HEK293T (cell line): ENCODE measurements around the gene WWOX.

Experiments used
- CTCF ChIA-PET: fragments of 350-600 bp; formaldehyde crosslinking; extraction: SDS; loops from one replicate; lab custom pipeline; 2021; ENCODE audit warnings: antibody characterized with exemption, inconsistent platforms; lab: Yijun Ruan, JAX
- POLR2A ChIA-PET: fragments of 350-600 bp; formaldehyde crosslinking; extraction: SDS; loops from one replicate; lab custom pipeline; 2020; ENCODE audit warnings: antibody characterized with exemption, inconsistent platforms; lab: Yijun Ruan, JAX
- DNase-seq: peaks from one replicate; pipeline ENCODE4 v3.0.0; 2012; ENCODE audit warnings: mixed read lengths; ENCODE audit errors: extremely low spot score
- ARNT ChIP-seq: fragments of 450-650 bp; IDR thresholded peaks from 2 replicates; pipeline ENCODE4 v1.6.1; 2017; ENCODE audit warnings: mild to moderate bottlenecking
- BHLHE40 ChIP-seq: fragments of 450-650 bp; IDR thresholded peaks from 2 replicates; pipeline ENCODE4 v1.6.1; 2016; ENCODE audit warnings: mild to moderate bottlenecking, moderate library complexity, borderline replicate concordance
- CTBP1 ChIP-seq: fragments of 450-650 bp; IDR thresholded peaks from 2 replicates; pipeline ENCODE4 v1.6.1; 2016; ENCODE audit warnings: borderline replicate concordance
- ELF4 ChIP-seq: fragments of 450-650 bp; IDR thresholded peaks from 2 replicates; pipeline ENCODE4 v1.6.1; 2017; ENCODE audit warnings: antibody characterized with exemption
- FOXA1 ChIP-seq: fragments of 450-650 bp; IDR thresholded peaks from 2 replicates; pipeline ENCODE4 v1.6.1; 2016; ENCODE audit warnings: mild to moderate bottlenecking
- FOXK2 ChIP-seq: fragments of 450-650 bp; IDR thresholded peaks from 2 replicates; pipeline ENCODE4 v1.6.1; 2016; ENCODE audit warnings: mild to moderate bottlenecking
- FOXM1 ChIP-seq: fragments of 450-650 bp; IDR thresholded peaks from 2 replicates; pipeline ENCODE4 v1.6.1; 2017; ENCODE audit warnings: mild to moderate bottlenecking, borderline replicate concordance
- HDGF ChIP-seq: fragments of 450-650 bp; IDR thresholded peaks from 2 replicates; pipeline ENCODE4 v1.6.1; 2017; ENCODE audit warnings: antibody characterized with exemption, borderline replicate concordance
- L3MBTL2 ChIP-seq: fragments of 450-650 bp; conservative IDR thresholded peaks from 2 replicates; pipeline ENCODE4 v1.6.1; 2016; ENCODE audit warnings: mild to moderate bottlenecking
- LEF1 ChIP-seq: fragments of 450-650 bp; IDR thresholded peaks from 2 replicates; pipeline ENCODE4 v1.6.1; 2017; ENCODE audit warnings: mild to moderate bottlenecking, borderline replicate concordance
- NFRKB ChIP-seq: fragments of 450-650 bp; IDR thresholded peaks from 2 replicates; pipeline ENCODE4 v1.6.1; 2016; ENCODE audit warnings: mild to moderate bottlenecking, moderate library complexity
- SP1 ChIP-seq: fragments of 450-650 bp; IDR thresholded peaks from 2 replicates; pipeline ENCODE4 v1.6.1; 2017
- SUZ12 ChIP-seq: fragments of 450-650 bp; IDR thresholded peaks from 2 replicates; pipeline ENCODE4 v1.6.1; 2016; ENCODE audit warnings: mild to moderate bottlenecking
- TARDBP ChIP-seq: fragments of 450-650 bp; IDR thresholded peaks from 2 replicates; pipeline ENCODE4 v1.6.1; 2016
- ZNF384 ChIP-seq: fragments of 450-650 bp; IDR thresholded peaks from 2 replicates; pipeline ENCODE4 v1.6.1; 2016
- TF ChIP-seq, protein P1 (sequence below): fragments of 450-650 bp; IDR thresholded peaks from 2 replicates; pipeline ENCODE4 v1.6.1; 2016

The WWOX gene

GRCh38 chr16:78984887-78985464 is 885.5 kb downstream of the WWOX start:
- TF ChIP-seq HDGF: no peak
- CTCF ChIA-PET: interaction anchor here (0.6 kb wide), 1 partner anchor 57 kb away, joined by 3 read pairs; no protein-coding TSS in a partner anchor
- POLR2A ChIA-PET: interaction anchor here (0.6 kb wide), 1 partner anchor 188 kb away, joined by 3 read pairs; no protein-coding TSS in a partner anchor

GRCh38 chr16:78985716-78986605 is 886.5 kb downstream of the WWOX start:
- TF ChIP-seq, protein P1, sequence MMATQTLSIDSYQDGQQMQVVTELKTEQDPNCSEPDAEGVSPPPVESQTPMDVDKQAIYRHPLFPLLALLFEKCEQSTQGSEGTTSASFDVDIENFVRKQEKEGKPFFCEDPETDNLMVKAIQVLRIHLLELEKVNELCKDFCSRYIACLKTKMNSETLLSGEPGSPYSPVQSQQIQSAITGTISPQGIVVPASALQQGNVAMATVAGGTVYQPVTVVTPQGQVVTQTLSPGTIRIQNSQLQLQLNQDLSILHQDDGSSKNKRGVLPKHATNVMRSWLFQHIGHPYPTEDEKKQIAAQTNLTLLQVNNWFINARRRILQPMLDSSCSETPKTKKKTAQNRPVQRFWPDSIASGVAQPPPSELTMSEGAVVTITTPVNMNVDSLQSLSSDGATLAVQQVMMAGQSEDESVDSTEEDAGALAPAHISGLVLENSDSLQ: no peak
- TF ChIP-seq BHLHE40: no peak
- no peak for TF ChIP-seq HDGF
- no peak for TF ChIP-seq L3MBTL2
- no peak for TF ChIP-seq ARNT
- no peak for TF ChIP-seq FOXM1
- no peak for TF ChIP-seq NFRKB
- no peak for TF ChIP-seq SP1
- TF ChIP-seq FOXA1: no peak
- ChIA-PET POLR2A (no interaction called here), CTCF (no interaction called here)
- DNase-seq: no peak

More at GRCh38 chr16:78984887-78985464, 885.5 kb downstream of the WWOX start:
- DNase-seq: no peak

GRCh38 chr16:78987666-78988065 is 888.2 kb downstream of the WWOX start:
- DNase-seq: no peak
- ChIA-PET CTCF (interaction anchor here (0.7 kb wide), 1 partner anchor 150 kb away, joined by 6 read pairs; no protein-coding TSS in a partner anchor), POLR2A (no interaction called here)
- no peak for TF ChIP-seq NFRKB
- TF ChIP-seq SP1: no peak
- no peak for TF ChIP-seq FOXM1
- TF ChIP-seq, protein P1: no peak
- no peak for TF ChIP-seq ELF4
- TF ChIP-seq L3MBTL2: no peak
- no peak for TF ChIP-seq BHLHE40
- TF ChIP-seq HDGF: no peak
- no peak for TF ChIP-seq LEF1
- no peak for TF ChIP-seq FOXK2
- TF ChIP-seq TARDBP: no peak
- no peak for TF ChIP-seq SUZ12
- TF ChIP-seq ARNT: no peak
- TF ChIP-seq CTBP1: no peak
- TF ChIP-seq ZNF384: no peak

- DNase-seq: peak; percentile 55
- no peak for TF ChIP-seq TARDBP
- no peak for TF ChIP-seq L3MBTL2
- no peak for TF ChIP-seq FOXM1
- no peak for TF ChIP-seq ELF4
- TF ChIP-seq BHLHE40: no peak
- TF ChIP-seq CTBP1: no peak
- no peak for TF ChIP-seq HDGF
- TF ChIP-seq NFRKB: no peak
- no peak for TF ChIP-seq SUZ12
- TF ChIP-seq FOXK2: no peak
- ChIA-PET POLR2A (no interaction called here), CTCF (interaction anchor here (0.7 to 0.9 kb wide), 2 partner anchors 149 to 613 kb away, joined by 3 to 6 read pairs; no protein-coding TSS in a partner anchor)
These were observed 889.0 kb downstream of the WWOX start for GRCh38 chr16:78988361-78988969.

DNA sequence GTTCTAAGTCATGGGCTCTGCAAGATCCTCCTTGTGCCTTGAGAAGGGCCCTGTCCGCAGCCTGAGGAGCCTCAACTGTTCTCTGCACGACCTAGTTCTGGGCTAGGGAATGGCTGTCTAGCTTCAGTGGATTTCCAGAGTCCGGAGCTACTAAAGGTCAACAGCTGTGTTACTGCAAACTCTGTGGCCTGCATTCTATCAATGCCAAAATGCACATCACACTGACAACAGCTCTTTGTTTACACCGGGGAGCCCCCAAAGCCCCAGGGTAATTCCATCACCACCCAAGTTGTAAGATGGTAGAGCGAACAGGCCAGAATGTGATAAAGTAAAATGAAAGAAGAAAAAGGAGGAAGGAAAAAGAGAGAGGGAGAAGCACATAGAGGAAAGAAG is 890.9 kb downstream of the WWOX start:
- POLR2A ChIA-PET: no interaction called here

DNA sequence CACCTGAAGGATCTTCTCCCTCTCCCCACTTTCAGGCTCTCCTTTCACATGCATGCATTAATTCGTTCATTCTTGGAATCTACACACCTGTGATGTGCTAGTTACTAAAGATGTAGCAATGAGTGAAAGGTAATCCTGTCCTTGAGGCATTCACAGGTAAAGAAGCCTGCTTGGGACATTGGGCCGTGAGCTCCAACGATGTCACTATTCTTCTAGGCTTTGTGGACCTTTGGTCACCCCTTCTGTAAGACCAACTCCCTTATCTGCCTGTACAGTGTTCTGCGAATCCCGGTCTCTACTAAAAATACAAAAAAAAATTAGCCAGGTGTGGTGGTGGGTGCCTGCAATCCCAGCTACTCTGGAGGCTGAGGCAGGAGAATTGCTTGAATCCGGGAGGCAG is 892.5 kb downstream of the WWOX start:
- ChIA-PET POLR2A (no interaction called here), CTCF (no interaction called here)
- TF ChIP-seq L3MBTL2 (no peak), FOXM1 (no peak), ZNF384 (no peak), TARDBP (no peak), FOXK2 (no peak), SP1 (no peak), SUZ12 (no peak)
- no peak for DNase-seq

More for the DNA sequence above, 890.9 kb downstream of the WWOX start:
- no peak for DNase-seq
- CTCF ChIA-PET: interaction anchor here (0.6 kb wide), 1 partner anchor 759 kb away, joined by 3 read pairs; no protein-coding TSS in a partner anchor
- TF ChIP-seq SUZ12 (no peak), SP1 (no peak), CTBP1 (no peak), LEF1 (no peak)

DNA sequence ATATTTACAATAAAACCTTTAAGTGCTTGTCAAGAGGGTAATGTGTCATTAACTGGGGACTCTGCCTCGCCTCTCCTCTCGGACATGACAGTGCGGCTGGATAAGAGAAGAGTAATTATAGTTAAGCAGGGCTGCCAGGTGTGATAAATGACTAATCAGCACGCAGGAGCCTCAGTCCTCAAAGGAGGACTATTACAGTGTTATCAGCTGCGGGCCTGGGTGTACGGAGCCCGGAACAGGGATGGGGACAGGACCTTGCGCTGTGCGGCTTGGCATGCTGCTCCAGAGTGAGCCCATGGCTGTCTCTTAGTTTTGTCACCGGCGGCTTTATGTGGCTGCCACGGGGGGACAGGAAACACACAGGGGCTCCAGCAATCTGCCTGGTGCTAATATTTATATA is 893.9 kb downstream of the WWOX start:
- TF ChIP-seq, protein P1: no peak
- TF ChIP-seq SUZ12 (no peak), FOXK2 (no peak), HDGF (no peak), FOXA1 (no peak), ARNT (0 out of 2 replicates have a peak, but pooled peaks have one; percentile 58)
- peak; percentile 26 for DNase-seq
- ChIA-PET POLR2A (no interaction called here), CTCF (no interaction called here)
